GM04503 (cell line): ENCODE measurements around the gene CCDC24.

ENCODE experiments used
- DNase-seq: peaks from one replicate; pipeline ENCODE4 v3.0.0-alpha.2; 2012; ENCODE audit warnings: low read depth

CCDC24 gene

DNA sequence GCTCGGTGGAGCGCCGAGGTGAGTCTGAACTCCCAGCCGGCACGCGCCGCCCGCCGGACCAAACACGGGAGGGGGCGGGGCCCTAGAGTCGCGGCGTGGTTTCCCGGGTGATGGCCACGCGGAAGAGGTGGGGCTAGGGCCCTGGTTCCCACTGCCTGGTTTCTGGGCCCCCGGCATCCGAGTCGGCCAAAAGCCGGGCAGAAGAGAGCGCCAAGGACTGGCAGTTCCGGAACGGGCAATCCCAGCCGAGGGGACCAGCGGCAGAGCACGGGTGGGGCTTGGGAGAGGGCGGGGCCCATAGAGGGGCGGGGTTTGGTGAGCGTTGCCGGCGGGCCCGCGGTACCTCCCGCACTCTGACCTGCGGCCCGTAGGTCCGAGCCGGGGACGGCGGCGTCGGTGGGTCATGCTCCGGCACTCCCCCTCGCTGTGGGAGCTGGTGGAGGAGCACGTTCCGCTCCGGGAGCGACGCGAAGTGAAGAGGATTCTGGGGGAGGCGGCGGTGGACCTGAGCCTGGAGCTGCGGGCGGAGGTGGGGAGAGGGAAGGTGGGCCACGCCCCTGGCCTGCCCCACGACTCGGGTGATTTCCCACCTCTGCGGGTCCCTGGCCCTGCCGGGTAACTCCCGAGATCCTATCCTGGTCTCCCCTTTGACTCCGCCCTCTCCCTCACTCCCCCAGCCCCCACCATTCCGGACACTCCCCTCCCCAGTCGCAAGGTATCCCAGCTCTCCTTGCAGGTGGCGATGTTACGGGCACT is at the start of gene CCDC24:
Gene CCDC24, plus strand, starts transcription at position 124 of the 756 bp plus-strand sequence. Its CDS starts 280 bp downstream, at position 404.
- peak; percentile 48 for DNase-seq

DNA sequence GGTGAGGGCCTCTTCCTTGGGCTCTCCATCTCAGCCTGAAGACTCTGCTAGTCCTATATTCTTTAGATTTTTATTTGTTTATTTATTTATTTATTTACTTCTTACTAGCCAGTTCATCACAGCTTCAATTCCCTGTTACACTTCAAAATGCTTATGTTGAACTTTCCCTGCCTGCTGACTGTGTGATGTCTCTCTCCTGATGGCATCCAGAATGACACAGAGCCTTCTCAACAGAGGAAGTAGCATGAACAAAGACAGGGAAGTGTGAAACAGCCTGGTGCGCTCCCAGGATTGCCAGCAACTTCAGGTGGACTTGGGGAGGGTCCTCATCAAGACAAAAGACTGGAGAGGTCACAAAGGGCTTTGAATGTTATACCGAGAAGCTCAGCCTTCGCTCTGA is 49.0 kb upstream of the CCDC24 start:
- no peak for DNase-seq

DNA sequence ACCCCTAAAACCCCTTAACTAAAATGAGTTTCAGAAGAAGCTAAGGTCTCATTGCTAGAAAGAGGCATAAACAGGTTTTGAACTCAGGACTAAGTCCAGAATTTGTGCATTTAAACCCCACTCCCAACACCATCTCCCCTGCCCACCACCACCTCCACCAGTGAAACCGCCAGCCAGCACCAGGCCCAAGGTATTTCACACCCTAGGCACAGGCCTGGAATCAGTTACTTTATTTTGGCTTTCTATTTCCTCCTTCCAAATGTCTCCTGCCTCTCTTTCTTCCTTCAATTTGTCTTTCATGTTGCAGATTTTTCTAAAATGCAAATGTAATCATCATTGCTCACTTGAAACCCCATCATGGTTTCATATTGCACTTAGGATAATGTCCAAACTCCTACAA is 46.5 kb upstream of the CCDC24 start:
- DNase-seq, result no peak

DNA sequence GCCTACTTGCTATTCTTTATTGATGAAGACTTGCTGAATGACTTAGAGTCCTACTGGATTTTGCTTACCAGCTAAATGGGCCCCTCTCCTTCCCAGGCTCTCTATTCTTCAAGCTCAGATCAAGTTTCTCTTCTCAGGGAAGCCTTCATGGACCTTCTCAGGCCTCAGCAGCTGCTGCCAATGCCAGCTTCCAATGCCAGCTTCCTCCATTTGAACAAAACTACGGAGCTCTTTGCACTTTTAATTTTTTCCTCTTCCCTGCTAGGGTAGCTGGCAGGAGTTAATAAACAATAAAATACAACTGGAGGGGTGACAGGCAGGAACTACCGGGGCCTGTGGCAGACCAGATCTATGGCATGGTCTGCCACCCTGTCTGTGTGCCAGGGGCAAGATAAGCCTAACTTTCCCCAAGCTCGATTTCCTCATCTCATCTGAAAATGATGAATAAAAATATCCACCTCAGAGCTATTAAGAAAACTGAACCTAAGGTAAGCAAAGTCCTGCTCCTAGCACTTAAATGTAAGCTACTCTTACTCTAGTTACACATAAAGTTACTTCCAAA is 45.6 kb upstream of the CCDC24 start:
- no peak for DNase-seq

DNA sequence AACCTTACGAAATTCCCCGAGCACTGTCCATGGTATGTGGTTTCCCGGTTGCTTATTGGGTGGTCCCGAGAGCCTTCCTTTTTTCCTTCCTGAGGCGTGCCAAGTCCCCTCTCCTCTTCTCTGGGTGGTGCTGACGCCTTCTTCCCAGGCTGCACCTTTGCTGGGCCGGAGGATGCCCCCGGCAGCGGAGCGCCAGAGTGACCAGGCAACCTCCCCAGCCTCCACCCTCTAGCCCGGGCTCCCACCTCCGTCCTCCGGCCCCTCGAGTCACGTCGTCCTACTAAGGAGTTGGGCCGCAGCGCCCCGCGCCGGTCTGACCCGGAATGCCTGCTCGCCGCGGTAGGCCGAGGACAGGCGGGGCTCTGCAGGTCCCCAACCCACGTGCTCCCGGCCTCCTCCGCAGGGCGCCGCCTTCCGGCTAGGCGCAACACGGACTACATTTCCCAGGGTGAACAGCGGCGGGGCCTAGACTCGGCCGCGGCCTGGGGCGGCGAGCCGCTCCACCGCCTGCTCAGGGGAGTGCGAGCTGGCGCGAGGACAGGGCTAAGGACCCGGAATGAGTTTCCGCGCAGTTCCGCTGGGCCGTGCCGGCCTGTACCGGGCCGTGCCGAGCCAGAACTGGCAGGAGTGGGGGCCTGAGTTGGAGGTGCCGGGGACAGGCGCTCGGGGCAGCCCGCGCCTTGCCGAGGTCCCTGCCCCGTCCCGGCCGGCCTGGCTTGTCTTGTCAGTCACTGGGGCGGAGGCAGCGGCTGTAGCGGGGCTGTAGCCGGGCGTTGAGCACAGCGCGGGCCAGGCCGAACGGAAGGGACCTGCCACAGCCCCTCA is 45.0 kb upstream of the CCDC24 start, which contains the start of gene IPO13:
Gene IPO13, plus strand, starts transcription at position 715 of the 825 bp plus-strand sequence. CDS start 651 bp downstream, outside the sequence.
- peak; percentile 55 for DNase-seq

DNA sequence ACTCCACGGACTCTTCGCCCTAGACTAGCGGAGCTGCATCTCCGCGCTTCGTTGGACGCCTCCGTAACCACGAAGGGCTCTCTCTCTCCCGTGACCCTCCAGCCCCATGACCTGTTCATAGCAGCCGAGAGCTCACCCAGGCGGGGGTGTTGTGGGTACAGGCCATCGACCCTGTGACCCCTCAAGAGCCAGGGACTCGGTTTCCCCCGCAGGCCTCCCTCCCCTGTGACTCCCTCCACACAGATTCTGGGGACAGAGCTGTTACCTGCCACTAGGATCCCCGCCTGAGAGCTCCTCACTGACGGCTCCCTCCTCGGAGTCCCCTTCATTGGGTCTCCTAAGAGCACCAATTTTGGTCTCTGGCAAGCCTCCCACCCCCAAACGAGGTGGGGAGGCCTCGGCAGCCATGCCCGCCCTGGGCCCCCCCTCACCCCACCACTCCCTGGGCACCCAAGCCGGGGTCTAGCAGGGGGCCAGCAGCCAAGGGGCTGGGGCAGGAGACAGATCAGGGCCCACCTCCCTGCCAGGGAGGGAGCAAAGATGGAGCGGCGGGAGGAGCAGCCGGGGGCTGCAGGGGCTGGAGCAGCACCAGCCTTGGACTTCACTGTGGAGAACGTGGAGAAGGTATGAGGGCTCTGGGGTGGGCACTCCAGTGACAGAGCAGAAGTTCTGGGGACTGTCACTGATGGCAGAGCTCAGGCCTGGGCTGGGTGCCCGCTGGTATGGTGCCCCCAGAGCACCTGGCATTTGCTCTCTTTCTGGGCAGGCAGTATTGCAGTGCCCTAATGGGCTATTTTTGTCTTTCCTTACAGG is 44.1 kb upstream of the CCDC24 start:
- no peak for DNase-seq

DNA sequence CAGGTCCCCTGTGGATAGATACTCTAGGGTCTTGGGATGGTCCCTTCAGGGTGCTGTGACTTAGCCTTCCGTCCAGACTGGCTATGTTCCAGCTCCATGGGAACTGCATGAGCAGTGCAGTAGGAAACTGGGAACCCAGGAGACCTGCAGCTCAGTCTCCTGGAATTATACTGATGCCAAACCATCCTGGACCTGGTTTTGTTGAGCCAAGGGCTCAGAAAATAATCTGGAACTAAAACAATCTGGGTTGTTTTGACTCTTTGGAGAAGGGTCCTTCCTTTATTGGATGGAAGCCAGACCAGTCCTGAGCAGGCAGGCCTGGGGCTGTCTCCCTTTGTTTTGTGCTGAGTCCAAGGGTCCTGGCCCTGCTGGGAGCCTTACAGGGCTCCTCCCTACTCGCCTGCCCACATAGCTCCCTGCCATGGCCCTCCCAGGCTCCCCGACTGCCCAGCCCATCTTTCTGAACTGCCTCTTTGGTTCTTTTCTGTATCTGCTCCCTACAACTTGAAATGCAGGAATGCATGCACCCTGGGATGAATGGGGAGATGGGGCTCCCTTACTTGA is 43.4 kb upstream of the CCDC24 start:
- no peak for DNase-seq

DNA sequence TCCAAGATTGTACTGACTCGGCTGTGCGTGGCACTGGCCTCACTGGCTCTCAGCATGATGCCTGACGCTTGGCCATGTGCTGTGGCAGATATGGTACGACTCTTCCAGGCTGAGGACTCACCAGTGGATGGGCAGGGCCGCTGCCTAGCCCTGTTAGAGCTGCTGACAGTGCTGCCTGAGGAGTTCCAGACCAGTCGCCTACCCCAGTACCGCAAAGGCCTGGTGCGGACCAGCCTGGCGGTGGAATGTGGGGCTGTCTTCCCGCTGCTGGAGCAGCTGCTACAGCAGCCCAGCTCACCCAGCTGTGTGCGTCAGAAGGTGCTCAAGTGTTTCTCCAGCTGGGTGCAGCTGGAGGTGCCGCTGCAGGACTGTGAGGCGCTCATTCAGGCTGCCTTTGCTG is 41.7 kb upstream of the CCDC24 start:
- DNase-seq, result no peak

DNA sequence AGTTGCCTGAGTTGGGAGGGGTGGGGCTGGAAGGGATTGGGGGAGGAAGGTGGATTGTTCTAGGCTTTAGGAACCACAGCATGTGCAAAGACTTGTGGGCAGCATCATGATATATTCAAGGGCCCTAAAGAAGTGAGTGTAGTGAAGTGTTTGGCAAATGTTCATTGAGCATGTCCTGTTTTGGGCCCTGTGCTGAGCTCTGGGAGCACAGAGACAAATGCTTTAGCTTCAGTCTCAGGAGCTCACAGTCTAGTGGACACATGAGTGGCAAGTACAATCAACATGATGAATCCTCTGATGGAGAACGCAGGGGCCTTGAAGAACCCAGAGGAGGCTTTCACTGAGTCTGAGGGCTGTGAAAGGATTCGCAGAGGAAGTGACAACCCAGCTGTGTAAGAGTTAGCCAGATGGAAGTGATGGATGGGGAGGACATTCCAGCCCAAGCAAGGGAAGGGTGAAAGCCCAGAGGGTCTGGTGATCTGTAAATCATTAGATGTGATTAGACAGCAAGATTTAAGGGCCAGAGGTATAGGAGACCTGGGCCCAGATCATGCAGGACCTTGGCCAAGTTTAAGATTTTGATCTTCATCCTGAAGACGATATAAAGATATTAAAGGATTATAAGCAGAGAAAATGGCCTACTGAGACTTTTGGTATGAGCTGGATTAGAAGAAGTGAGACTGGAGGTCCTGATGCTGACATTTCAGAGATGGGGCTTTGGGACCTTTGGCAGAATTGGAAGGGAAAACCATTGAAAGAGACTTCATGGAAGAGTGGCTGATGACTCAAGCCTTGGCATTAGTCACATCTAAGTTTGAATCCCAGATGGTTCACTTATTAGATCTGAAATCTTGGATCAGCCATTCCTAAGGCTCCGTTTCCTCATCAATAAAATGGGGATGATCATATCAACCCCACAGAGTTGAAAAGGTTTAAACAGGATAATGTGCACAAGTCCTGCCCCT is 40.1 kb upstream of the CCDC24 start:
- no peak for DNase-seq

DNA sequence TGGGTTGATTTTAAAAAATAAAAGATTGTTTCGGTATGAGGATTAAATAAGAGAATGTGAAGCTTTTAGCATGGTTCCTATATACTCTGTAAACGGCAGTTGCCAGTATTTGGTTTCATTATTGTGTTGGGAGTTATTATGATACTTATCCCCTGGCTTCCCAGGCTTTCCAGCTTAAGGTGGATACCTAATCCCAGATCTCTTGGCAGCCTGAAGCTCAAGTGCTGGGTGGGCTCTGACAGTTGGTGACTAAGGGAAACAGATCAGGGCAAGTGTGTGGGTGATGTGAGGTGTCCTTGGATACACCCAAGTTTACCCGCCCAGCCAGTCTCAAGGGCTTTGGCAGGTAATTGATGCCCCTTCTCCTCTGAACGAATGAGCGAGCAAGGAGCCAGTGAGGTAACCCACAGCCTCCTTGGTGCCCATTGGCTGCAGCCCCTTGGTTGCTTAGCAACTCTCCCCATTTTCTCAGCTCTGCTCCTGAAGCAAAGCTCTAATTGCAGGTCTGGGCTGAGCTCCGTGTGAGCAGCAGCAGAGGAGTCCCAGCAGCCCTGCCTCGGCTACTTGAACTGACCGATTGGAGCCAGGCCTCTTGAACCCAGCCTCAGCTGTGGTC is 38.6 kb upstream of the CCDC24 start:
- no peak for DNase-seq

DNA sequence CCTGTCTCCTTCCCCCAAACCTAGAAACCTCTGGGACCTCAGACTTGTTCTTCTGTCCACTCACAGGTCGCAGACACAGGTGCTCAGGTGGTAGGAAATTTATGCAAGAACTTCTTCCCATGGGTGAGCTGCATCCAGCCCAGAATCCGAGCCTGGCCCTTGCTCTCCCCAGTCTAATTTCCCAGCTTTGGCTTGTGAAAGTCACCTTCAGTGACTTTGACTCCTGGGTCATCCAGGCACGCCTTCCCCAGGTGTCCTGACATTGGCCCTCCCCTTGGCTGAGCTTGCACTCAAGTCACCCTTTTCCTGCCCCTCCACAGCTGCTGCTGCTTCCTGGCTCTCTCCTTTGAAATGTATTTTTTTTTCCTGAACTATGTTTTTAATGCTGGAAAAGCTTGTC is 38.0 kb upstream of the CCDC24 start:
- no peak for DNase-seq

DNA sequence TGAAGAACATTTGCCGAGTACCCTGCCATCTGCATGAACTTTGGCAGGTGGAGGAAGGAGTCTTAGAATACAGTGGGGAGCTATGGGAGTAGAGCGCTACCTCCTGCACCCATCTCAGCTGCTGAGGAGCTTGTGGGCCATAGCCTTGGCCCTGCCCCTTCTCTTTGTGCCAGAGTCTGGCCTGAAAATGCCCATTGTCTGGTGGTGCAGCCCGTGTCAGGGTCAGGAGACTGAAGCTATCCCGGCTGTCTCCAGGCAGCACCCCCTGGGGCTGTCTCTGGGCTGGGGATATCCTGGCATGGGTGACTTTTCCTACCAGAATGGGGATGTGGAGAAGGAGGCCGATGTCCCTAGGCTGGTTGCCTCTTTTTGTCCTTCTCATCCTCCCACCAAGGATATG is 37.4 kb upstream of the CCDC24 start:
- no peak for DNase-seq

DNA sequence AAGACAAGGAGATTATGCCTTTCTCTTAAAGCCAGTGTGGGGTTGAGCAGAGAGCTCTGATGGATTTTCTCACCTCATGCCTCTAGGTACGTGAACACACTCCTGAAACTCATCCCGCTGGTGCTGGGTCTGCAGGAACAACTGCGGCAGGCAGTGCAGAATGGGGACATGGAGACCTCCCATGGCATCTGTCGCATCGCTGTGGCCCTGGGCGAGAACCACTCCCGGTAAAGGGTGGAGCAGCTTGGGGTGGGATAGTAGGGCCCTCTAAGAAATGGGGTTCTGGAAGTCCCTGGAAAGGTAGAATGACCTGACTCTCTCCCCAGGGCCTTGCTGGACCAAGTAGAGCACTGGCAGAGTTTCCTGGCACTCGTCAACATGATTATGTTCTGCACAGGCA is 35.2 kb upstream of the CCDC24 start:
- no peak for DNase-seq

DNA sequence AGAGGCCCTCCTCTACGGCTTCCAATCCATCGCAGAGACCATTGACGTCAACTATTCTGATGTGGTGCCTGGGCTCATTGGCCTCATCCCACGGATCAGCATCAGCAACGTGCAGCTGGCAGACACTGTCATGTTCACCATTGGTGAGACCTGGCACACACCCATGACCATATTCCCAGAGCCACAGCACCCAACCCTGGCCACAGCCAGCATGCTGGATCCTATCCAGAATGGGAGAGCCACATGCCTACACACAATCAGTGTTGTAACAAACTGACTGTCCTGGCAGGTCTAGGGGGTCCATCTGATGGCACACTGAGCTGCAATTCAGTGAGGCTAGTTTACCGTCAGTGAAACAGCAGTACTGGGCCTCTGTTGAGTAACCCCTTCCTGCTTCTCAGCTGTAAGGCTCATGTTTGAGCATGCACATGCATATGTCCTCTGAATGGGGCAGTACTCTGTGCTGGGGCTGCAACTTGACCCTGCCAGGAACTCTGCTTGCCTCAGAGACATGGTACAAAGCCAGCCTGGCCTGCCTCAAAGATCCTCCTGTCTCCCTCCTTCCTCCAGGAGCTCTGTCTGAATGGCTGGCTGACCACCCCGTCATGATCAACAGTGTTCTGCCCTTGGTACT is 33.9 kb upstream of the CCDC24 start:
- no peak for DNase-seq

DNA sequence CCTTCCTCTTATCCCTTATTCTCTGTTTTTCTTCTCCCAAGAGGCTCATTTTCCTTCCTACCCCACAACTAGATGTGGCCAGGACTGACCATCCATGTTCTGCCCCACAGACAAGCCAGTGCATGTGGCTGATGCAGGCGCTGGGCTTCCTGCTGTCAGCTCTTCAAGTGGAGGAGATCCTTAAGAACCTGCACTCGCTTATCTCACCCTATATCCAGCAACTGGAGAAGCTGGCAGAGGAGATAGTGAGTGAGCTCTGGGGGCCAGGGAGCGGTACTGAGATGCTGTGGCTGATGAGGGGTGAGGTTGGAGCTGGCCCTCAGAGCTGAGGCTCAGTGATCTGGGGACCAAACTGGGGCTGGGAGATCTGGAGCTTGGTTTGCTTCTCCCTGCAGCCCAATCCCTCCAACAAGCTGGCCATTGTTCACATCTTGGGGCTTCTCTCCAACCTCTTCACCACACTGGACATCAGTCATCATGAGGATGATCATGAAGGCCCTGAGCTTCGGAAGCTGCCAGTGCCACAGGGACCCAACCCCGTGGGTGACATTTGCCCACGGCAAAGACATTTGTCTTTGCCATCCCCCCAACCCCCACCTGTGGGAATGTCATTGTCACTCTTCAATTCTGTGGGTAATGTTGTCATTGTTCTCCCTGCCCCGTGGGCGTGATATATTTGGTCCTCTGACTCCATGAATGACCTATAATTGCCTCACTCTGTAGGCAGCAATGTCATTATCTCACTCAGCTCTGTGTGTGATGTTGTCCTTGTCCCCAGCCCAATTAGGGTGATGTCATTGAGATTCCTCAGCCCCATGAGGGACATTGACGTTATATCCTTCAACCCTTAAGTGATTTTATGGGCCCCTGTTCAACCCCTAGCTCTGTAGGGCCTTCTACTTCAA is 32.8 kb upstream of the CCDC24 start:
- no peak for DNase-seq

DNA sequence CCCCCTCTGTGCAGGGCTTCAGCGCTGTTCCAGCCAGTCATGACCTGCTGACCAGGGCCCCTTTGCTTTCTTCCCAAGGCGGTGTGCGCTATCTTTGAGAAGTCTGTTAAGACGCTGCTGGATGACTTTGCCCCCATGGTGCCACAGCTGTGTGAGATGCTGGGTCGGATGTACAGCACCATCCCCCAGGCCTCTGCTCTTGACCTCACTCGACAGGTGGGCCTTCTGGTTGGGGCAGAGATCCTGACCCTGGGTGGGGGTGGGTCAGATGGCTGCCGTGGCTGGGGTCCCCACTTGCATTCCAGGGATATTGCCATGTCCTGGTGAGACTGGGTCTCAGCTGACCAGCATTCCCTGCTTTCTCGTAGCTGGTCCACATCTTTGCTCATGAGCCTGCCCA is 30.6 kb upstream of the CCDC24 start:
- DNase-seq, result no peak

DNA sequence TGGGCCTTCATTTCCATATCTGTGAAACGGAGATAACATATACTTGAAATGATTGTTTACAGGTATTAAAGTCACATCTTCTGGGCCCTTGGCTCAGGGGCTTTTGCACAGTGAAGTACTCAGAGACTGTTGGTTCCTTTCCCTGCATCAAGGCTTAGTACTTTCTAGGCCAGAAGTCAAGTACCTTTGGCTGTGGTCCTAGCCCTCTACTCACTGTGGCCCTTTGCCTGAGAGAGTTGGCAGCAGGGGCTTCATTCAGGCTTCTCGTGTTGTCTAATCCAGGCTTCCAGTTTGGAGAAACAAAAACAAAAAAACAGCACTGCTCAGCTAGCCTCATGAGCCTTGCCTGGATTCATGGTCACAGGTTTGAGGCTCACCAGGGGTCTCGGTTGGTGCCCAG is 29.7 kb upstream of the CCDC24 start:
- DNase-seq, result no peak

DNA sequence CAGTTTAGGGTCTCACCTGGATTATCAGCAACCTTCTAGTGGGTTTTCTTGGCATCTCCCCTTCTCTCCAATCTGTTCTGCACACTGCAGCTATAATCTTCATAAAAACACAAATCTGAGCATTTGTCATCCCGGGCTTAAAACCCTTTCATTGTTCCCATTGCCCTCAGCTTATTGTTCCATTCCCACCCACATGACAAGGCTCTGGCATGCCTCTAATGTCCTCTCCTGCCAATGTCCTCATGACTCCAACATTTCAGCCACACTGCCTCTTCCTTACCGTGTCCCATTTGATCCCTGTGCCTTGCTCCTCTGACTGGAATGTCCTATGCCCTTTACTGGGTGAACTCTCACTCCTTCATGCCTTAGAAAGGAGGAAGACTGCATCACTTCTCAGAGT is 29.1 kb upstream of the CCDC24 start:
- no peak for DNase-seq

DNA sequence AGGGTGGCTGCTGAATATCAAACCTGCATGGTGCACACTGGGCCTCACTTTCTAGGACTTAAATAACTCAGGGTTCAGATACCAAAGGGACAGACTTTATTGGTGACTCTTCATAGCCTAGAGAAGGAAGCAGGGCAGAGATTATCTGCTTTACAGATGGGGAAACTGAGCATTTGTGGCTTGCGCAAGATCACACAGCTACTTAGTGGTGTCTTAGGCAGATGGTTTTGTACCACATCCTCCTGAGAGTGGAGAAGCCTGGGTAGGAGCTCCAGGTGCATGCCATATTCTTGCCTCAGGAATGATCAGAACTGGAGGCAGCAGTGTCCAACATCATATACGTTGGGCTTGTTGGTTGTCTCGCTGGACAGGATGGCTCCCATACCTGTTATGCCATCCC is 28.4 kb upstream of the CCDC24 start:
- no peak for DNase-seq
